Stimulated activated CD8-positive, alpha-beta memory T cell treated with anti-CD3 and anti-CD28 coated beads, Interleukin-7, amount 100 ng/mL, for 1 hour (primary cell): ENCODE measurements around the gene ZNF248.
"Not testable (repeated sequence)": the region's sequence is repeated elsewhere in the genome, so short reads cannot be mapped to it uniquely, and the experiment has no call there.

Experiments
- DNase-seq, 2 donors: peaks; one replicate each; pipeline ENCODE4 v3.0.0-alpha.2; 2020; ENCODE audit warnings: low read depth in 2 of 2

ZNF248 gene

DNA sequence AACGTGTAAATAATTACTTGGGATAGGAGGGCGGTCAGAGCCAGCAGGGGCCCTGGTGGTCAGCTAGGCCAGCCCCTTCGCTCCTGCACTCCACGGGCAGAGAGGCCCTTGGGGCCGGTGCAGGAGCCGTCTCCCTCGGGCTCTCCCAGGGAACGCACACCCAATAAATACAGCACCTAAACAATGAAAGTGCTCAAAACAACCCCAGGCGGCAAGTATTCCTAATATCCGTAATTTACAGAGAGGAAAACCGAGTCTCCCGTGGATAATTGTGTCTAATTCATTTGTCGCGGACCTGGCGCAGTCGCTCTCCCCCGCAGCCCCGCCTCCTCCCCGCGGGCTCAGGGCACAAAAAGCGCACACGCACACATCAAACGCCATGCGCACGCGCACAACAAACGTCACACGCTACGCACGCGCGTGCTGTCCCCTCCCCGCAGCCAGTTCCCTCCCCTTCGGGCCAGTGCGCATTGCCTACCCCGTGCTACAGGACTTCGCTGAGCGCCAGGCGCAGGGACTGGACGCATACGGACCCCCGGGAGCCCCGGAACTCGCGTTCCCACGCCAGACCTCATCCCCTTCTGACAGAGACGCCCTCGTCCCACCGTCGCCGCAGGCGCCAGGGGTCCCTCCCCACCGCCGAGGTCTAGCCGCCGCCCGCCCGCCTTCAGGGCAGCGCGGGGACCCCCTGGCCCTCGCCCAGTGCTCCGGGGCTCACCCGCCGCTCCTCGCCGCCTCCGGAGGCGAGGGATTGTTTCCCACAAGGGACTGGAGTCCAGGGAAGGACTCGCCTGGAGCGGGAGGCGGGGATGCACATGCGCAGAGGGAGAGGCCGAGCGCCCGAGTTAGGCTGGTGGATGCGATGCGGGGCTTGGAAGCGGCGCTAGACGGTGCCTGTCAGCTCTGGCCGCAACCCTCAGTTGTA, at the start of gene ZNF248:
Gene ZNF248, minus strand, starts transcription at position 324 of the 925 bp plus-strand sequence. CDS start 1,300 bp downstream, outside the sequence.
- peak; percentile 85 to 87 for DNase-seq

DNA sequence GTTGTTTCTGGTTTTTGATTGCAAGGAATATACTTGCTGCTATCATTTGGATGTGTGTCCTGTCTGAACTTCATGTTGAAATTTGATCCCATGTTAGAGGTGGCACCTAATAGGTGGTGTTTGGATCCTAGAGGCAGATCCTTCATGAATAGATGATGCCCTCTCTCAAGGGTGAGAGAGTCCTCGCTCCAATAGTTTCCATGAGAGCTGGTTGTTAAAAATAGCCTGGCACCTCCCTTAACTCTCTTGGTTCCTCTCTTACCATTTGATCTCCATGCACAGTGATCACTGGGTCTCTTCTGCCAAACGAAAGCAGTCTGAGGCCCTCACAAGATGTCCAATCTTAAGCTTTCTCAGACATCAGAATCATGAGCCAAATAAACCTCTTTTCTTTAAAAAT, 49.0 kb upstream of the ZNF248 start:
- DNase-seq = no peak

DNA sequence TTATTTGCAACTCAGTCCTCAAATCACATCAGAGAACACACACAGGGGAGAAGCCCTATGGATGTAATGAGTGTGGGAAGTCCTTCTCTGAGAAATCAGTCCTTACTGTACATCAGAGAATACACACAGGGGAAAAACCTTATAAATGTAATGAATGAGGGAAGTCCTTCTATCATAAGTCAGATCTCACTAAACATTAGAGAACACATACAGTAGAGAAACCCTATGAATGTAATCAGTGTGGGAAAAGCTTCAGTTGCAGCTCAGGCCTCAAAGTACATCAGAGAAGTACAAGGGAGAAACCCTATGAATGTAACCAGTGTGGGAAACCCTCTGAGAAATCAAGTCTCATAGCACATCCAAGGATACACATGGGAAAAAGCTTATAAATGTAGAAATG, 39.0 kb upstream of the ZNF248 start:
- no peak for DNase-seq

DNA sequence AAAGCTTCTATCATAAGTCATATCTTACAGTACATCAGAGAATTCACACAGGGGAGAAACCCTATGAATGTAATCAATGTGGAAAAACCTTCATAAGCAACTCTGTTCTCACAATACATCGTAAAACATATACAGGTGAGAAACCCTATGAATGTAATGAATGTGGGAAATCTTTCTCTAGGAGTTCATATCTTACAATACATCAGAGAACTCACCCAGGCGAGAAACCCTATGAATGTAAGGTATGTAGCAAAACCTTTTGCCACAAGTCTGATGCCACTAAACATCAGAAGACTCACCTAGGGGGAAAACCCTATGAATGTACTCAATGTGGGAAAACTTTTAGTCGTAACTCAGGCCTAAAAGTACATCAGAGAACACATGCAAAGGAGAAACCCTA, 38.3 kb upstream of the ZNF248 start:
- no peak for DNase-seq

DNA sequence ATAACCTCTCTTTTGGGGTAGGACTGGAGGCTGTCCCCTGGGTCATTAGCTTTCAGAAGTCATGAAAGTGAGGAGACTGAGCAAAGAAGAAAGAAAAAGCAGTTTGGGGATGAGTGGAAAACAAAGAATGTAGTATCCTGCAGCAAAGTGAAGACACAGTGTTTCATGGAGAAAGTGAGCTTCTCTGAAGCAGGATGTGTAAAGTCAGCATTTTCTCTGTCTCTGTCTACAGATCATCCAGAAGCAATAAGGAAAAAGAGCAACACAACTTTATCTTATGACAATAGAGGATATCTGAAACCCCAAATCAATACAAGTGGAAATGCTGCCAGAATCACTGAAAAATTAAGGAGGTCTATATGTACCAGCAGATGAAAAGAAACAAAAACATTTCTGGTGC, 28.4 kb upstream of the ZNF248 start:
- no peak for DNase-seq

DNA sequence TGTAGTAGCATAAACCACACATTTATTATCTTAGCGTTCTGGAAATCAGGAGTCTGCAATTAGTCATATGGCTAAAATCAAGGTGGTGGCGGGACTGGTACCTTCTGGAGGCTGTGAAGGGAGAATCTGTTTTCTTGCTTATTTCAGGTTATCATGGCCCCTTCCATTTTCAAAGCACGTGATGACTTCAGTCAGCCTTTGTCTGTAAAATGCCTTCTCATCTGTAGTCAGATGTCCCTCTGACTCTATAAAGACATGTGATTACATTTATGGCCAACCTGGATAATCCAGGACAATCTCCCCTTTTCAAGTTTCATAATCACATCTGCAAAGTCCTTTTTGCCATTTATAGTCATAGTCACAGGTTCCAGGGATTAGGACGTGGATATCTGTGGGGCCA, 15.5 kb upstream of the ZNF248 start:
- DNase-seq = no peak

DNA sequence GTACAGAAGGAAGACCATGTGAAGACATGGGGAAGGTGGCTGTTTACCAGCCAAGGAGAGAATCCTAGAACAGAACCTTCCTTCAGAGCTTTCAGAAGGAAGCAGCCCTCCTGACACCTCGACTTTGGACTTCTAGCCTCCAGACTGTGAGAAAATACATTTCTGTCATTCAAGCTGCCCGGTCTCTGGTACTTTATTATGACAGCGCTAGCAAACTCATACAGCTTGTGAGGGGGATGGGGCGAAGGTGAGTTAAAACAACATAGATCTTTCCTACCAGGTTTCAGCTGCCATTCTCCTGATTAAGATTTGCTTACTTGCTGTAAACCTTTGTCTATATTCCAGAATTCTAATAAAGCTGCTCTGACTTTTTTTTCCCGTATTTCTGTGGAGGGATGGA, 14.9 kb upstream of the ZNF248 start:
- DNase-seq = no peak

DNA sequence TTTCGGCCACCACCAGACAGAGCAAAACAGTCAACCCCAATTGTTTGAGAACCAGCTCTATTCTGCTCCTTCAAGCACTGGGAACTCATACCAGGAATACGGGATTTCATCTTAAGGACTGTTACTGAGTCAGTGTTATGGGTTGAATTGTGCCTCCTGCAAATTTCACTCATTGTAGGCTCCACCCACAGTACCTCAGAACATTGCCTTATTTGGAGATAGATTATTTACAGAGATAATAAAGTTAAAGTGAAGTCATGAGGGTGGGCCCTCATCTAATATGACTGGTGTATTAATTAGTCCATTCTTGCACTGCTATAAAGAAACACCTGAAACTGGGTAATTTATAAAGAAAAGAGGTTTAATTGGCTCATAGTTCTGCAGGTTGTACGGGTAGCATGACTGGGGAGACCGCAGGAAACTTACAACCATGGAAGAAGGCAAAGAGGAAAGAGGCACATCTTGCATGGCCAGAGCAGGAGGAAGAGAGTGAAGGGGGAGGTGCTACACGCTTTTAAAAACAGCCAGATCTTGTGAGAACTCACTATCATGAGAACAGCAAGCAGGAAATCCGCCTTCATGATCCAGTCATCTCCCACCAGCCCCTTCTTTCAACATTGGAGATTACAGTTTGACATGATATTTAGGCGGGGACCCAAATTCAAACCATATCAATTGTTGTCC, 14.3 kb upstream of the ZNF248 start:
- DNase-seq = no peak

DNA sequence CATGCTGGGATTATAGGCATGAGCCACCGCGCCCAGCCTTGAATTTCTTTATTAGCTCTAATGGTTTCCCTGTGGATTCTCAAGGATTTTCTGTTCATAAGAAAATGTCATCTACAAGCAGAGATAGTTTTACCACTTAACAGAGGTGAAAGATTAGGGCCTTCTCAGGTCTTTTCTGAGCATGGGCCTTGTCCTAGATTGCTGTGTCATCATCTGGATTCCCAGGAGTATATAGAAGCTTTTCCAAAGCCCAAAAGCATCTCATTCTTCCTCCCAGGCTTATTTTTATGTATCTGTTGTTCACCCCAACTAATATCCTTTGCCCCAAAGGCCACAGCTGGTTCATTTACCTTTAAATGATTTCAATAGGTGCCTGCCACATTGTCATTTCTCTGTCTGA, 13.7 kb upstream of the ZNF248 start:
- DNase-seq = no peak

DNA sequence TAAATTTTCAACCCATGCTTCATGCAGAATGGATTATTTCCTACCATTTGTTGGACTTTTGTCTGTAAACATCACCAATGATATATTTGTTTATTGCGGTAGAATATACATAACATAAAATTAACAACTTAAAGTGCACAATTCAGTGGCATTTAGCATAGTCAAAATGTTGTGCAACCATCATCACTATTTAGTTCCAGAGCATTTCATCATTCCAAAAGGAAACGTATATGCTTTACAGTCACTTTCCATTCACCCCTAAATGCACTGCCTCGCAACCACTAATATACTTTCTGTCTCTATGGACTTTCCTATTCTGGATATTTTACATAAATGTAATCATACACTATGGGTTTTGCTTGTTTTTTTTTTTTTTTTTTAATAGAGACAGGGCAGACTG, 11.4 kb upstream of the ZNF248 start:
- no peak for DNase-seq

DNA sequence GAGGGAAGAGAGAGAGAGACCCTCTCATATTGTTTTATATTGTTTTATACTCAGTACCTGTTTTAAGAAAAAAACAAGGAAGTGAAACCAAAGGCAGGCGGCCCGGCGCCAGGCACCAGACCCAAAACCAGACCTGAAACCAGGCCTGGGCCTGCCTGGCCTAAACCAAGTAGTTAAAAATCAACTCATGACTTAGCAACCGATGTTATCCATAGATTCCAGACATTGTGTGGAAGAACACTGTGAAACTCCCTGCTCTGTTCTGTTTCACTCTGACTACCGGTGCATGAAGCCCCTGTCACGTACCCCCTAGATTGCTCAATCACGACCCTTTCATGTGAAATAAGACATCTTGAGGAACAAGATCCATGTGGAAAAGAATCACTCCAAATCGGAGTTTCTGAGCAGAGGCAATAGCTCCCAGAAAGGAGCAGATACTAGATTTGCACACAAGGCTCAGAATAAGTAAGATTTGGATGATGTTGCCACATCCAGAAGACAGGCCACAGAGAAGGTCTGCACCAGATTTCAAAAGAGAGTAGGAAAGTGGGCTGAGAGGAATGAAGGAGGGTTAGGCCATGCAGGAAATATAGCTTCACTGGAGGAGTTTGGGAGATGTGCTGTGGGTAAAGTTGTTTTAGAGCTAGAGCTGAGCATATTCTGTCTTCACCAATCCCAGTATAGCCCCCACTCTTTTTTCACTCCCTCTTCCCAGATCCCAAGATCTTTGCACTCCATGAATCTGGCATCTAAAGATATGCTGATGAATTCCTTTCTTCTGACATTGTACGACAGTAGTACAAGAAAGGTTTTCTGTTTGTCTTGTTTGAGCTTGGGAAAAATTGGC, 8.8 kb upstream of the ZNF248 start:
- DNase-seq = no peak

DNA sequence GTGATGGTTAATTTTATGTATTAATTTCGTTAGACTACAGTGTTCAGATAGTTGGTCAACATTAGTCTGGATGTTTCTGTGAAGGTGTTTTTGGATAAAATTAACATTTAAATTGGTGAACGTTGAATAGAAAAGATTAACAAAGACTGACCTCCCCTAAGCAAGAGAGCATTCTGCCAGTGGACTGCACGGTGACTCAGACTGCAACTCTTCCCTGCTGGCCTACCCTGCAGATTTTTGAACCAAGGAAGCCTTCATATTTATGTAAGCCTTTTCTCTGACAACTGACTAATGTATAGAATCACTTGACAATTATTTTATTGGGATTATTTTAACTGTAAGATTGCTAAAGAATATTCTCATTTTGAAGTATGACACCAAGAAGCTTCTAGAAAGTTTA, 7.9 kb upstream of the ZNF248 start:
- no peak for DNase-seq

DNA sequence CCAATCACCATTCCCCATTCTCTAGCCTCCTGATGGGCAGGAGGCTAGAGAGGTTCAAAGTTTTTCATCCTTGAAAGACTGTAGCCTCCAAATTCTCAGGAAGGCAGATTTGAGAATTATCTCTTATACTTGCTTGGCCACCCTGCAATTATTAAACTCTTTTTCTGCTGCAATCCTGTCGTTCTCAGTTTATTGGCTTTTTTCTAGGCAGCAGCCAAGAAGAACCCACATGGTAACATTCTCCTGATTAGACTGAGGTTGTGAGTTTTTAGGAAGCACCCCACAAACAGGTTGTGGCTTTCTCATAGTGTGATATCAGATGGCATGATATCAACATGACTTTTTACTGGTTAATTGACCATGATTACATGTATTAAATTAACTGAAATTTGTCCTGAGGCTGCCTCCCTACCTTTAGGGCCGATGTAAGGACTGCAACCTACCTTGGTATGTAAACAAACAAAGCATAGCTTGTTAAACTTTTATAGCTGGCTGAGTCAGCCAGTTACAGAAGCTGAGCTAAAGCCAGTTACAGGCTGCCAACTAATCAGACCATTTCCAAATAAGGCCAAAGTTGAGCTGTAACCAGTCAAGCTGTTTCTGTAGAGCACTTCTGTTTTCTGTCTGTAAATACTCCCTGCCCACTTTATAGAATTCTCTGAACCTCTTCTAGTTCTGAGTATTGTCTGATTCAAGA, 3.2 kb upstream of the ZNF248 start:
- DNase-seq = no peak

DNA sequence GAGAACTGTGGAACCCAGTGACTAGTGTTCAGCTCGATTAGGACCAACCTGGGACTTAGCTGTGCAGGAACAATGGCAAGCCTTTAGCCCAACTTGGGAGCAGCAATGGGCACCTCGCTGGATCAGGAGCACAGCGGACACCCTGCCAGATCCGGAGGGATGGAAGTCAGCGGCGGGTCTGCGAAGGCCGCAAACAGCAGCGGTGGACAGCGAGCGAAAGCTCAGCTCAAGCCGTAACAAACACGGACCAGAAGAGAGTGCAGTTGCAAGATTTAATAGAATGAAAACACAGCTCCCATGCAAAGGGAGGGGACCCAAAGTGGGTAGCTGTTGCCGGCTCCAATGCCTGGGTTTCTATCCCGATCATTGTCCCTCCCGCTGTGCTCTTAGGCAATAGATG, 1.9 kb upstream of the ZNF248 start:
- DNase-seq = not testable (repeated sequence)

DNA sequence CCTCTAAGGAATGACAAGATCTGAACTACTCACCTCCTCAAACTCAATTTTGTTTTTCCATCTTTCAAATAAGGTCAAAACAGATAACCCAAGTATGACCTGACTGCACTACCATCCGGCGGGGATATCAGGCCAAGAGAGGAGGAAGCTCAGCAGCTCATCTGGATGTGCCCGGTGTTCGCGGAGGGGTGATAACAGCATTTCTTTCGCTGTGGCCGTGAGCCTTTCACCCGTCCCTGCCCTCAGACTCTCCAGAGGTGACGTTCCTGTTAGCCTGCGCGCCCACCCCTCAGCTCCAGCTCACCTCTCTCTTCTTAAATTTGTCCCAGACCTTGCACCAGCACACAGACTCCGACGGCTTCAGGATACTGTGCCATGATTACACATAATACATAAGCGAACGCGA, 526 bp downstream of the ZNF248 start:
- peak in 1 of 2 donors; percentile 0 for DNase-seq

DNA sequence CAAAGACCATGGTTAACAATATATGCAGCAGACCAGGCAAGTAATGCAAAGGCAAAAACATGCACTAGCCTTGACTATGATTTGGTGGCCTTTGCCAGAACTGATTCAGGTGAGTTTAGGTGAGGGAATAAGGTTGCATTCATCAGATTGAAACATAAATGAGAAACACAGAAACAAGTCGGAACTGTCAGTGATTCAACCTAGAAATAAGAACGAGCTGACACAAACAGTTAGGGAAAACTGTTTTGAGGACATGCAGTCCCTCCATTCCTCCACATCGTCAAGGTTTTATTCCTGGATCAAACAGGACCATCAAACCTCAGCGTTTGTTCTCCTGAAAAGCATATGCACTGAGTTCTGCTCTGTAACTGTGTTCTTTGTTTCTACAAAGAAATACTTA, 1.8 kb downstream of the ZNF248 start:
- no peak for DNase-seq

DNA sequence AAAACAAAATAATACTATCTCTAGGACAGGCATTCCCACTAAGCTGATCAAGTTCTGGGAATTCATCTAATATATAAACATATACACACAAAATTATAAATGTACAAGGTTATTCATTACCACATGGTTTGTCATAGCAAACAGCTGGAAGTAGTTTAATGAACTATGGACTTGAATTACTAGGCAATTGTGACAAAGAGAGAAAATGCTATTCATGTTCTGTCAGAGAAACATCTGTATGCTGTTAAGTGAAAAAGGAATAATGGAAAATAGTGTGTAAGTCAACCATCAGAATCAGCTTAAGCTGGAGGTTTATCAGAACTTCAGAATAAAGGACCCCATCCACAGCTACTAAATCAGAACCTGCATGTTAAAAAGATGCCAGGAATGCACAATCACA, 2.8 kb downstream of the ZNF248 start:
- no peak for DNase-seq

DNA sequence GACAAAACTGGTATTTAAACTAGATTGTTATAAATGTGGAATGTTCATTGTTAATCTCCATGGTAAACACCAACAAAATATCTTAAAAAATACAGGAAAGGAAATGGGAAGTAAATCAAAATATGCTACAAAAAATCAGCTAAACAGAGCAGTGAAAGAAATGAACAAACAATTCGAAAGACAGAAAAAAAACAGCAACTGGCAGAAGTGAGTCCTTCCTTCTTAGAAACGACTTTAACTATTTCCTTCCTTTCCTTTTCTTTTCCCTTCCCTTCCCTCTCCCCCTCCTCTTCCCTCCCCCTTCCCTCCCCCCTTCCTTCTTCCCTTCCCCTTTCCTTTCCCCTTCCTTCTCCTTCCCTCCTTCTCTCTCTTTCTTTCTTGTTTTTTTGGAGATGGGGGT, 12.8 kb downstream of the ZNF248 start:
- DNase-seq = no peak

DNA sequence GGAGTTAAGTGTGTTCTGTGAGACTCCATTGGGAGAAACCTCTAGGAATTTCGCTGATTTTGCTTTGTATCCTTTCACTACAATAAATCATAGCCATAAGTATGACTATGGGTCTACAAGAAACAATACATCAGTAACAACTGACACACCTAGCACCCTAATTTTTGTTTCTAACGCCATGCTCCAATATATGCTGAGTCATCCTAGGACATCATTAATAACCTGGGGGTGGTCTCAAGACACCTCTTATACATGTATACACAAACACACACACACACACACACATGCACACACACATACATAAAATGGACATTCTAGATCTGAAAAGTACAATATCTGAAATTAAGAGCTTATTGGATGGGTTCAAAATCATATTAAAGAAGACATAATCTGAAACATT, 18.2 kb downstream of the ZNF248 start:
- DNase-seq = no peak

DNA sequence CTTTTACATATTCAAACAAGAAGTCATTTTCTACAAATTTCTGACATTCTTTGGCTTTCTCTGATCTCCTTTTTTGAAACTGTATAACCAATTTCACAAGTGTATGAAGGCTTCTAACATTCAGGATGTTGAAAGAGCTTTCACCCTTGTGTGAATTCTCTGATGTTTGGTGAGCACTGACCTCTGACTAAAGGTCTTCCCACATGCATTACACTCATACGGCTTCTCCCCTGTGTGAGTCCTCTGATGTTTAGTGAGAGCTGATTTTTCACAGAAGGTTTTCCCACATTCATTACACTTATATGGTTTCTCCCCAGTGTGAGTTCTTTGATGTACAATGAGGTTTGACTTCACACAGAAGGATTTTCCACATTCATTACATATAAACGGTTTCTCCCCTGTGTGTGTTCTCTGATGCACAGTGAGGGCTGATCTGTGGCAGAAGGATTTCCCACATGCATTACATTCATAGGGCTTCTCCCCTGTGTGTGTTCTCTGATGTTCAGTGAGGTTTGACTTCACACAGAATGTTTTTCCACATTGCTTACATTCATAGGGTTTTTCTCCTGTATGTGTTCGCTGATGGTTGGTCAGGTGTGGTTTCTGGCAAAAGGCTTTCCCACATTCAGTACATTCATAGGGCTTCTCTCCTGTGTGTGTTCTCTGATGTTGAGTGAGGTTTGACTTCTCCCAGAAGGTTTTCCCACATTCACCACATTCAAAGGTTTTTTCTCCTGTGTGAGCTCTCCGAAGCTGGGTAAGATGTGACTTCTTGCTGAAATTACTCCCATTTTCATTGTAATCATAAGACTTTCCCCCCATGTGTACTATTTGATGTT, 25.7 kb downstream of the ZNF248 start:
- no peak for DNase-seq

DNA sequence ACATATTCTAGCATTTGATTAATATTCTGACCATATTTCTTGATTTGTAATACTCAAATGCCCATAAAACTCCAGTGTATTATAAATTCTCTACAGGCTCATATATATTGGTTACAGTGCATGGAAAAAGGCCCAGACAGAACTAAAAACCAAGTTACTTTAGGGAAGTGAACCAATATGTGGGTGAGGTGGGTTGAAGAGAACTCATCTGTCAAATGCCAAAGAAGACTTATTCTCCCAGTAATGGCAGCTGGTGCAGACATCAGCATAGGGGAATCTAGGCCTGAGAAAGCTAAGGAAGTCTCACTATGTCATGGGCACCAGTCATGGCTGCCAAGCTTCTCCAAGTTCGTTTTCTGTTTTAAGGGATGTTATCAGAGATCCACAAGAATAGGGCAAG, 30.6 kb downstream of the ZNF248 start:
- DNase-seq = no peak
